Astrocyte (in vitro differentiated cells and primary cell): ENCODE measurements around the gene TRIM14. TPM values are rescaled to one million over a fixed set of nuclear protein-coding genes. Genes with fewer than 3 reads are reported as not detected.

ENCODE experiments used
- DNase-seq: peaks from one replicate; pipeline ENCODE4 v3.0.0-alpha.2; 2010; ENCODE audit warnings: low read depth
- FAIRE-seq: peaks from 2 replicates; lab custom pipeline; 2011; peaks lifted over from hg19 to GRCh38; lab: Jason Lieb, UNC
- H2AFZ ChIP-seq: 2 replicates; pipeline ENCODE4 v1.6.0; 2012; ENCODE audit warnings: low read depth, low read length, inconsistent platforms
- H3K27ac ChIP-seq: 2 replicates; pipeline ENCODE4 v1.5.1; 2011; ENCODE audit warnings: low read depth, low read length, inconsistent platforms
- H3K27me3 ChIP-seq: 2 replicates; pipeline ENCODE4 v1.6.0; 2011; ENCODE audit warnings: low read length, inconsistent platforms; ENCODE audit not compliant: insufficient read depth
- H3K36me3 ChIP-seq: 2 replicates; pipeline ENCODE4 v1.5.1; 2011; ENCODE audit warnings: low read length, inconsistent platforms; ENCODE audit not compliant: insufficient read depth
- H3K4me1 ChIP-seq: 2 replicates; pipeline ENCODE4 v1.5.1; 2011; ENCODE audit warnings: low read length, inconsistent platforms; ENCODE audit not compliant: insufficient read depth
- H3K4me2 ChIP-seq: 2 replicates; pipeline ENCODE4 v1.6.0; 2012; ENCODE audit warnings: low read length, inconsistent platforms
- H3K4me3 ChIP-seq: 2 replicates; pipeline ENCODE4 v1.5.1; 2011; ENCODE audit warnings: low read depth, mild to moderate bottlenecking, low read length, inconsistent platforms; ENCODE audit not compliant: insufficient read depth
- H3K79me2 ChIP-seq: 2 replicates; pipeline ENCODE4 v1.6.0; 2012; ENCODE audit warnings: mild to moderate bottlenecking, low read length, inconsistent platforms; ENCODE audit not compliant: insufficient read depth
- H3K9ac ChIP-seq: 2 replicates; pipeline ENCODE4 v1.6.0; 2012; ENCODE audit warnings: mild to moderate bottlenecking, low read length, inconsistent platforms
- H3K9me3 ChIP-seq: 2 replicates; pipeline ENCODE4 v1.5.1; 2012; ENCODE audit warnings: low read depth, mild to moderate bottlenecking, low read length, inconsistent platforms; ENCODE audit not compliant: insufficient read depth
- H4K20me1 ChIP-seq: 2 replicates; pipeline ENCODE4 v1.6.0; 2012; ENCODE audit warnings: low read length, inconsistent platforms; ENCODE audit not compliant: insufficient read depth
- H3K27ac Mint-ChIP-seq: one replicate; pipeline ENCODE4 v1.8.0; 2021; ENCODE audit warnings: mild to moderate bottlenecking, mixed read lengths; ENCODE audit not compliant: unreplicated experiment
- H3K27me3 Mint-ChIP-seq: one replicate; pipeline ENCODE4 v1.8.0; 2021; ENCODE audit warnings: low read depth, mixed read lengths; ENCODE audit not compliant: unreplicated experiment
- H3K36me3 Mint-ChIP-seq: one replicate; pipeline ENCODE4 v1.8.0; 2021; ENCODE audit warnings: low read depth, mixed read lengths; ENCODE audit not compliant: unreplicated experiment
- H3K4me1 Mint-ChIP-seq: one replicate; pipeline ENCODE4 v1.8.0; 2021; ENCODE audit warnings: low read depth, mixed read lengths; ENCODE audit not compliant: unreplicated experiment
- H3K4me3 Mint-ChIP-seq: one replicate; pipeline ENCODE4 v1.8.0; 2021; ENCODE audit warnings: mild to moderate bottlenecking, moderate library complexity, mixed read lengths; ENCODE audit not compliant: unreplicated experiment
- H3K9me3 Mint-ChIP-seq: one replicate; pipeline ENCODE4 v1.8.0; 2021; ENCODE audit warnings: mild to moderate bottlenecking, mixed read lengths; ENCODE audit not compliant: unreplicated experiment
- EZH2 ChIP-seq: IDR thresholded peaks from 2 replicates; pipeline ENCODE4 v1.6.1; 2012; ENCODE audit warnings: mild to moderate bottlenecking, low read length, inconsistent platforms; ENCODE audit not compliant: insufficient read depth
- total RNA-seq: library from RNA; stranded (reverse); gene quantifications from 2 replicates; pipeline ENCODE4 v1.2.1, GENCODE V29; 2021
- TF ChIP-seq, protein P1 (sequence below): IDR thresholded peaks from 2 replicates; pipeline ENCODE4 v1.5.1; 2011; ENCODE audit warnings: low read depth, mild to moderate bottlenecking, inconsistent platforms, low read length, moderate library complexity; ENCODE audit not compliant: insufficient read depth

Gene TRIM14
- total RNA-seq, 1 donor from 2014 or later = 34.1 TPM

DNA sequence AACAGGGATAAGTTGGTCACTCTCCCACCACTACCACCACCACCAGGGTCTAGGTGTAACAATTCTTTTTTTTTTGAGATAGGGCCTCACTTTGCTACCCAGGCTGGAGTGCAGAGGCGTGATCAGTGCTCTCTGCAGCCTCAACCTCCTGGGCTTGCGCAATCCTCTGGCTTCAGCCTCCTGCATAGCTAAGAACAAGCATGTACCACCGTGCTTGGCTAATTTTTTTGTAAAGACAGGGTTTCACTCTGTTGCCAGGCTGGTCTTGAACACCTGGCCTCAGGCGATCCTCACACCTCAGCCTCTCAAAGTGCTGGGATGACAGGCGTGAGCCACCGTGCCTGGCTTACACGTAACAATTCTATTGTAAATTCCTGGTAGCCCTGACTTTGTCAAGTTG is 45.9 kb upstream of the TRIM14 start:
- no peaks in the 10 kb centered on the region for H3K27me3 ChIP-seq
- no peak overlapping the region for H3K27ac Mint-ChIP-seq

DNA sequence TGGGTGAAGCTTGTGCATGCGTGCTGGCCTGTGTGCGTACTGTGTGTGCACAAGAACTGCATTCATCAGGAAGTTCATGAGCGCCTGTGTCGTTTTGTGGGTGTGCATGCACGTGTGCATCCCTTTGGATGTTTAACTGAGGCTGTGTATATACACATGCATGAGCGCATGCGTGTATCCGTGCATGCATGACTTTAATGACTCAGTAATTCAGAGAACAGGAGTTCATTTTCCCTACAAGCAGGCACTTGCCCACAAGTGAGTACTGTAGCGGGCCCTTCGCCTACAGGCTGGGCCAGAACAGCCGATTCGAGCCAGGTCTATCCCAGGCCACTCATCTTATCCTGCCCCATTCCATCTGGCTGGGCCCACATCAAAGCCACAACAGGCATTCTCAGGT is 43.6 kb upstream of the TRIM14 start:
- no peak overlapping the region for H3K9ac ChIP-seq
- no peak for TF ChIP-seq EZH2
- TF ChIP-seq, protein P1, sequence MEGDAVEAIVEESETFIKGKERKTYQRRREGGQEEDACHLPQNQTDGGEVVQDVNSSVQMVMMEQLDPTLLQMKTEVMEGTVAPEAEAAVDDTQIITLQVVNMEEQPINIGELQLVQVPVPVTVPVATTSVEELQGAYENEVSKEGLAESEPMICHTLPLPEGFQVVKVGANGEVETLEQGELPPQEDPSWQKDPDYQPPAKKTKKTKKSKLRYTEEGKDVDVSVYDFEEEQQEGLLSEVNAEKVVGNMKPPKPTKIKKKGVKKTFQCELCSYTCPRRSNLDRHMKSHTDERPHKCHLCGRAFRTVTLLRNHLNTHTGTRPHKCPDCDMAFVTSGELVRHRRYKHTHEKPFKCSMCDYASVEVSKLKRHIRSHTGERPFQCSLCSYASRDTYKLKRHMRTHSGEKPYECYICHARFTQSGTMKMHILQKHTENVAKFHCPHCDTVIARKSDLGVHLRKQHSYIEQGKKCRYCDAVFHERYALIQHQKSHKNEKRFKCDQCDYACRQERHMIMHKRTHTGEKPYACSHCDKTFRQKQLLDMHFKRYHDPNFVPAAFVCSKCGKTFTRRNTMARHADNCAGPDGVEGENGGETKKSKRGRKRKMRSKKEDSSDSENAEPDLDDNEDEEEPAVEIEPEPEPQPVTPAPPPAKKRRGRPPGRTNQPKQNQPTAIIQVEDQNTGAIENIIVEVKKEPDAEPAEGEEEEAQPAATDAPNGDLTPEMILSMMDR = no peak
- H3K36me3 ChIP-seq = no peaks in the 10 kb centered on the region
- no peak overlapping the region for H3K27ac ChIP-seq
- H3K4me3 ChIP-seq = no peak overlapping the region
- H3K27me3 ChIP-seq = no peaks in the 10 kb centered on the region
- H3K4me1 ChIP-seq = no peaks in the 10 kb centered on the region
- H3K9me3 ChIP-seq = no peaks in the 10 kb centered on the region
- FAIRE-seq = no peak
- H3K27me3 Mint-ChIP-seq = peaks cover 22% of the 10 kb centered on the region
- no peak for DNase-seq
- peaks cover 3% of the 10 kb centered on the region for H3K9me3 Mint-ChIP-seq
- no peak overlapping the region for H3K27ac Mint-ChIP-seq
- H3K4me3 Mint-ChIP-seq = no peak overlapping the region
- H3K4me1 Mint-ChIP-seq = no peaks in the 10 kb centered on the region
- H3K79me2 ChIP-seq = no peaks in the 10 kb centered on the region
- no peaks in the 10 kb centered on the region for H4K20me1 ChIP-seq
- no peak overlapping the region for H2AFZ ChIP-seq
- no peak overlapping the region for H3K4me2 ChIP-seq
- H3K36me3 Mint-ChIP-seq = peaks cover 8% of the 10 kb centered on the region

More for the DNA sequence above, 45.9 kb upstream of the TRIM14 start:
- no peak overlapping the region for H3K9ac ChIP-seq
- no peak overlapping the region for H3K4me3 Mint-ChIP-seq
- H3K27ac ChIP-seq = no peak overlapping the region
- no peak overlapping the region for H3K4me3 ChIP-seq
- DNase-seq (no peak), FAIRE-seq (no peak)
- H3K79me2 ChIP-seq = no peaks in the 10 kb centered on the region
- no peaks in the 10 kb centered on the region for H4K20me1 ChIP-seq
- H2AFZ ChIP-seq = no peak overlapping the region
- H3K4me1 ChIP-seq = peaks cover 4% of the 10 kb centered on the region
- H3K9me3 ChIP-seq = no peaks in the 10 kb centered on the region
- peaks cover 3% of the 10 kb centered on the region for H3K9me3 Mint-ChIP-seq
- peaks cover 6% of the 10 kb centered on the region for H3K4me1 Mint-ChIP-seq
- peaks cover 20% of the 10 kb centered on the region for H3K27me3 Mint-ChIP-seq
- no peaks in the 10 kb centered on the region for H3K36me3 ChIP-seq
- no peak overlapping the region for H3K4me2 ChIP-seq
- TF ChIP-seq, protein P1 = no peak
- H3K36me3 Mint-ChIP-seq = peaks cover 8% of the 10 kb centered on the region

DNA sequence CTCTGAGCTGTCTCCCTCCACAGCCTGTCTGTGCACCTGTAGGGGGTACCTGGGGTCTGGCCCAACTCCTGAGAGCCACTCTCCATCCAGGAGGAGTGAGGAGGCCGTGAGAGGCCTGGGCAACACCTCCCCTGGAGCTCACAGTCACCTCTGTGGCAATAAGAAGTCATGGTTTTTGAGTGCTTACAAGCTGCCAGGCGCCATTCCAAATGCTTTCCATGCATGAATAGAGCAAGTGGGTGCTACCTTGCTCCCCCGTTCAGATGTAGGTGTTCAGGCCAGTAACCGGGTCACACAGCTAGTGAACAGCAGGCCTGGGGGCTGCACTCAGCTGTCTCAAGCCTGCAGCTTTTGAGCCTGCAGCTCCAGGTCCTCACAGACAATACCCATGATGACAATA is 42.8 kb upstream of the TRIM14 start:
- Histone ChIP-seq H3K36me3 (no peaks in the 10 kb centered on the region), H3K27ac (no peak overlapping the region), H3K27me3 (no peaks in the 10 kb centered on the region), H2AFZ (no peak overlapping the region), H3K4me1 (no peaks in the 10 kb centered on the region), H3K9me3 (no peaks in the 10 kb centered on the region), H3K79me2 (no peaks in the 10 kb centered on the region), H3K4me2 (no peak overlapping the region), H3K9ac (no peak overlapping the region), H4K20me1 (no peaks in the 10 kb centered on the region), H3K4me3 (no peak overlapping the region)
- peaks cover 22% of the 10 kb centered on the region for H3K27me3 Mint-ChIP-seq
- FAIRE-seq (no peak), DNase-seq (no peak)
- no peaks in the 10 kb centered on the region for H3K4me1 Mint-ChIP-seq
- H3K4me3 Mint-ChIP-seq = no peak overlapping the region
- H3K9me3 Mint-ChIP-seq = peaks cover 3% of the 10 kb centered on the region
- H3K36me3 Mint-ChIP-seq = peaks cover 8% of the 10 kb centered on the region
- no peak for TF ChIP-seq EZH2
- TF ChIP-seq, protein P1 = no peak
- no peak overlapping the region for H3K27ac Mint-ChIP-seq
